Measurements from ENCODE around the gene SERPIND1.
"Not testable (repeated sequence)": the region's sequence is repeated elsewhere in the genome, so short reads cannot be mapped to it uniquely, and the experiment has no call there.

Gene SERPIND1

GRCh38 chr22:20773793-20774212 lies at the start of gene SERPIND1:
Gene SERPIND1, plus strand, starts transcription at chr22:20774113. Its CDS starts 5,200 bp downstream, at chr22:20779313.
- no peak for DNase-seq (ENCODE audit: low read depth in 2 of 2)

GRCh38 chr22:20724676-20725454 lies 49.0 kb upstream of the SERPIND1 start:
- DNase-seq (ENCODE audit: low read depth in 2 of 2): no peak

GRCh38 chr22:20725987-20726558 lies 47.8 kb upstream of the SERPIND1 start:
- DNase-seq (ENCODE audit: low read depth in 2 of 2): no peak

GRCh38 chr22:20727118-20728015 lies 46.5 kb upstream of the SERPIND1 start:
- DNase-seq (ENCODE audit: low read depth in 2 of 2): no peak

GRCh38 chr22:20728523-20729190 lies 45.3 kb upstream of the SERPIND1 start:
- no peak for DNase-seq (ENCODE audit: low read depth in 2 of 2)

- no peak for DNase-seq (ENCODE audit: low read depth in 2 of 2)
Observed at GRCh38 chr22:20729194-20729593, 44.7 kb upstream of the SERPIND1 start.

GRCh38 chr22:20732431-20732830 lies 41.5 kb upstream of the SERPIND1 start:
- DNase-seq (ENCODE audit: low read depth in 2 of 2): not testable (repeated sequence)

- not testable (repeated sequence) for DNase-seq (ENCODE audit: low read depth in 2 of 2)
Observed at GRCh38 chr22:20735356-20736162, 38.4 kb upstream of the SERPIND1 start.

- DNase-seq (ENCODE audit: low read depth in 2 of 2): not testable (repeated sequence)
Observed at GRCh38 chr22:20736891-20737290, 37.0 kb upstream of the SERPIND1 start.

- no peak for DNase-seq (ENCODE audit: low read depth in 2 of 2)
Observed at GRCh38 chr22:20738394-20739089, 35.4 kb upstream of the SERPIND1 start.

- DNase-seq (ENCODE audit: low read depth in 2 of 2): no peak
Observed at GRCh38 chr22:20740222-20740951, 33.5 kb upstream of the SERPIND1 start.

- DNase-seq (ENCODE audit: low read depth in 2 of 2): no peak
Observed at GRCh38 chr22:20741008-20741633, 32.8 kb upstream of the SERPIND1 start.

GRCh38 chr22:20741634-20742581 lies 32.0 kb upstream of the SERPIND1 start:
- no peak for DNase-seq (ENCODE audit: low read depth in 2 of 2)

- DNase-seq (ENCODE audit: low read depth in 2 of 2): no peak
Observed at GRCh38 chr22:20742764-20743163, 31.1 kb upstream of the SERPIND1 start.

- no peak for DNase-seq (ENCODE audit: low read depth in 2 of 2)
Observed at GRCh38 chr22:20744456-20744855, 29.5 kb upstream of the SERPIND1 start.

GRCh38 chr22:20745119-20745518 lies 28.8 kb upstream of the SERPIND1 start:
- no peak for DNase-seq (ENCODE audit: low read depth in 2 of 2)

- DNase-seq (ENCODE audit: low read depth in 2 of 2): no peak
Observed at GRCh38 chr22:20746431-20747189, 27.3 kb upstream of the SERPIND1 start.

All from stimulated activated CD8-positive, alpha-beta memory T cell treated with anti-CD3 and anti-CD28 coated beads, Interleukin-15, amount 100 ng/mL, for 4 hours (primary cell).